Metanephros (tissue), 2 donors: ENCODE results near the gene DENND10. TPM values are rescaled to one million over a fixed set of nuclear protein-coding genes. Genes with fewer than 3 reads are reported as not detected.

Experiments
- small RNA-seq: library from RNA; depleted of rRNA; stranded (forward); fragments of <200 nt; gene quantifications from one replicate; pipeline ENCODE3, GENCODE V24; 2014; ENCODE audit warnings: low replicate concordance
- total RNA-seq: library from RNA; depleted of rRNA; stranded (reverse); fragments of >200 nt; gene quantifications from one replicate; pipeline ENCODE4 v1.2.3, GENCODE V29; 2014

DENND10 gene, protein sequence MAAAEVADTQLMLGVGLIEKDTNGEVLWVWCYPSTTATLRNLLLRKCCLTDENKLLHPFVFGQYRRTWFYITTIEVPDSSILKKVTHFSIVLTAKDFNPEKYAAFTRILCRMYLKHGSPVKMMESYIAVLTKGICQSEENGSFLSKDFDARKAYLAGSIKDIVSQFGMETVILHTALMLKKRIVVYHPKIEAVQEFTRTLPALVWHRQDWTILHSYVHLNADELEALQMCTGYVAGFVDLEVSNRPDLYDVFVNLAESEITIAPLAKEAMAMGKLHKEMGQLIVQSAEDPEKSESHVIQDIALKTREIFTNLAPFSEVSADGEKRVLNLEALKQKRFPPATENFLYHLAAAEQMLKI
- 37.8 TPM for total RNA-seq

DNA sequence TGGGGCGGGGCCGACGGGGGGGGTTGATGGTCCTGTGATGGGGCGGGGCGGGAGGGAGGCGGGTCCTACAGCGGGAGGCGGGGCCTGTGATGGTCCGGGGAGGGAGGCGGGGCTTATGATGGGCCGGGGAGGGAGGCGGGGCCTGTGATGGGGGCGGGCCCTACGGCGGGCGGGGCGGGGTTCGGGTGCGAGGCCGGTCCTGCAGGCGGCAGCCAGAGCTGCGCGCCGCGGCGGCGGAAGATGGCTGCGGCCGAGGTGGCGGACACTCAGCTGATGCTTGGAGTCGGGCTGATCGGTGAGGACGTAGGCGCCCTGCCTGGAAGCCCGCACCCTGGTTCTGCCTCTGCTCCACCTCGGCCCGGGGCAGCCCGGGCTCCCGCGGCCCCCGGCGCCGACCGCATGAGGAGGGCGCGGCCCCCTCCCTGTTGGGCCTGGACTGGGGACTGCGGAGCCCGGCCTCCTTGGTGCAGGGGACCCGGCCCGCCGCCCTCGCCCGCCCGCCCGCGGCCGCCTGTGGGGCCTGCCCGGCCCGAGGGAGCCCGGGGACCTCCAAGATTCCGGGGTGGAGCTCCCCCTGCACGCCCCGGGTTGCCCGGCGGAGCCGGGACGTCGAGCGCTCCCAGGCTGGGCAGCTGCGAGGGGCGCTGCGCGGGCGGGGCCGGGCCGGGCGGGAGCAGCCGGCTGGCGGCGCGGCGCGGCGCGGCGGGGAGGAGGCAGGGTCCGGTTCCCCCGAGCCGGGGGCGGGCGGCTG lies at the start of gene DENND10:
TSS of gene DENND10 (plus strand) at position 211 of the 751 bp plus-strand sequence. CDS start at position 241, 30 bp downstream.

DNA sequence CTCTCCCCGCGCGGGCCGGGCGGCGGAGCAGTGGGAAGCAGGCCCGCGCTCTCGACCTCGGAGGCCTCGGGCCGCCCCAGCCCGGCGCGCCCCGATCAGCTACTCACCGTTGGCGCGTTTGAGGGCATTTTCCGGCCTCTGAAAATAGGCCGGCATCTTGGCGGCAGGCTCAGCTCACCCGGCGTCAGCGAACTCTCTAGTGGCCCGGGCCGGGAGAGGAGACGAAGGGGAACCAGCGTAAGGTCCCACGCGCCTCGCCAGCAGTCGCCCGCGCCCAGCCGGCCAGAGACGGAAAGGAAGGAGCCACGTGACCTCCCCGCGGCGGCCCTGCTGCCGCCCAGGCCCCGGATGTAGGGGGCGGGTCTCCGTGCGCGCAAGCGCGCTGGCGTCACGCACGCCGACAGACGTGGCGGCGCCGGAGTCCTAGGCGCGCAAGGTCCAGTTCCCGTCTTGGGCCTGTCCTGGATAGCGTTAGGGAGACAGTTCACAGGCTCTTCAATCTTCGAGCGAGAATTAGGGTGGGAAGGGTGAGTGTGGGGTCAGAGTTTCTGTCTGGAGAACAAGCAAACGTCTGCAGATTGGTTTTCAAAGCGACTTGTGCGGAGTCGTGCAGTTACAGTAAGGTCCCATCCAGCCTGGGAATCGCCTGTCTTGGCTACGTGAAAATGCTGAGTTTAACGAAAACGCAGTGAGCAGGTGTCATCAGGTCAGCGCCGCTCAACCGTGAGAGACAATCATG lies 23.2 kb upstream of the DENND10 start, which contains the start of gene EIF3A:
TSS of gene EIF3A (minus strand) at position 297 of the 739 bp plus-strand sequence. CDS start at position 156, 141 bp downstream.

GRCh38 chr10:119165171-119166117 lies 61.5 kb downstream of the DENND10 start, which contains the start of gene SFXN4:
SFXN4 (minus strand) TSS chr10:119165714; CDS start chr10:119165647, 67 bp downstream.

GRCh38 chr10:119178372-119179119 lies 74.6 kb downstream of the DENND10 start, which contains the start of gene PRDX3:
PRDX3 (minus strand) TSS chr10:119178812; CDS start chr10:119178790, 22 bp downstream.

Small RNA genes within 50 kb of the gene (small RNA-seq; reads per million reads assigned to genes)
- not detected for gene AL355598.1
- gene RF00413 = not detected
- not detected for gene SNORA19

Other genes starting within 250 kb of the DENND10 start
- gene NANOS1, start 74.4 kb upstream of the DENND10 start, total RNA-seq = 1.9 TPM
- gene EIF3A, start 23.3 kb upstream of the DENND10 start, total RNA-seq = 86.9 TPM
- 18.0 TPM for gene SFXN4, start 61.6 kb downstream of the DENND10 start, total RNA-seq
- gene PRDX3, start 74.7 kb downstream of the DENND10 start, total RNA-seq = 180 TPM
- 12.4 TPM for gene GRK5, start 103.5 kb downstream of the DENND10 start, total RNA-seq